ENCODE results near the gene AUH.

AUH gene

GRCh38 chr9:91241909-91242308, 119.8 kb downstream of the AUH start:
- TF ChIP-seq CTCF (IDR thresholded peaks at IDR 0.05; ENCODE audit: insufficient read depth, low read length, missing control alignments), result no peak
- no peak for DNase-seq (ENCODE audit: low read depth, low spot score)
- ChIA-PET CTCF (no interaction called here), POLR2A (no interaction called here)
- H3K4me3 ChIP-seq (ENCODE audit: low read depth, low read length), result no peak overlapping the region

- TF ChIP-seq CTCF (IDR thresholded peaks at IDR 0.05; ENCODE audit: insufficient read depth, low read length, missing control alignments), result no peak
- no peak for DNase-seq (ENCODE audit: low read depth, low spot score)
- POLR2A ChIA-PET, result no interaction called here
- no peak overlapping the region for H3K4me3 ChIP-seq (ENCODE audit: low read depth, low read length)
- CTCF ChIA-PET, result no interaction called here
Measured at GRCh38 chr9:91240596-91241165, 121.0 kb downstream of the AUH start.

GRCh38 chr9:91239367-91240111, 122.2 kb downstream of the AUH start:
- POLR2A ChIA-PET, result no interaction called here

GRCh38 chr9:91234523-91234922, 127.2 kb downstream of the AUH start:
- no peak for DNase-seq (ENCODE audit: low read depth, low spot score)
- H3K4me3 ChIP-seq (ENCODE audit: low read depth, low read length), result no peak overlapping the region
- ChIA-PET POLR2A (no interaction called here), CTCF (interaction anchor here (1.2 kb wide), 1 partner anchor 38 kb away, joined by 3 read pairs; no protein-coding TSS in a partner anchor)
- no peak for TF ChIP-seq CTCF (IDR thresholded peaks at IDR 0.05; ENCODE audit: insufficient read depth, low read length, missing control alignments)

More at GRCh38 chr9:91239367-91240111, 122.2 kb downstream of the AUH start:
- TF ChIP-seq CTCF (IDR thresholded peaks at IDR 0.05; ENCODE audit: insufficient read depth, low read length, missing control alignments), result no peak
- no peak overlapping the region for H3K4me3 ChIP-seq (ENCODE audit: low read depth, low read length)
- CTCF ChIA-PET, result no interaction called here
- no peak for DNase-seq (ENCODE audit: low read depth, low spot score)

- TF ChIP-seq CTCF (IDR thresholded peaks at IDR 0.05; ENCODE audit: insufficient read depth, low read length, missing control alignments), result no peak
- CTCF ChIA-PET, result no interaction called here
- H3K4me3 ChIP-seq (ENCODE audit: low read depth, low read length), result no peak overlapping the region
- POLR2A ChIA-PET, result no interaction called here
- no peak for DNase-seq (ENCODE audit: low read depth, low spot score)
Measured at GRCh38 chr9:91231619-91232018, 130.1 kb downstream of the AUH start.

- CTCF ChIA-PET, result no interaction called here
- no peak overlapping the region for H3K4me3 ChIP-seq (ENCODE audit: low read depth, low read length)
- DNase-seq (ENCODE audit: low read depth, low spot score), result no peak
- TF ChIP-seq CTCF (IDR thresholded peaks at IDR 0.05; ENCODE audit: insufficient read depth, low read length, missing control alignments), result no peak
- POLR2A ChIA-PET, result interaction anchor here (0.6 kb wide), 1 partner anchor 30 kb away, joined by 3 read pairs; no protein-coding TSS in a partner anchor
Measured at GRCh38 chr9:91223000-91223399, 138.7 kb downstream of the AUH start.

All from AG04449 (cell line).